Testis (tissue), 2 donors: ENCODE data around the gene MYRF.

ENCODE experiments used
- POLR2A ChIP-seq: fragments of 450-650 bp; IDR thresholded peaks from one replicate; pipeline ENCODE4 v1.6.1; 2017; ENCODE audit warnings: antibody characterized with exemption, mild to moderate bottlenecking, moderate library complexity
- TF ChIP-seq, protein P1 (sequence below), 3 experiments: fragments of 450-650 bp in 2 of 3; fragments of 200-600 bp in 1 of 3; sonication (generic) in 1 of 3; IDR thresholded peaks; one replicate each; pipeline ENCODE4 v1.5.1; 2016 to 2019; ENCODE audit warnings: antibody characterized with exemption in 3 of 3, mild to moderate bottlenecking in 2 of 3, moderate library complexity in 1 of 3

DNA sequence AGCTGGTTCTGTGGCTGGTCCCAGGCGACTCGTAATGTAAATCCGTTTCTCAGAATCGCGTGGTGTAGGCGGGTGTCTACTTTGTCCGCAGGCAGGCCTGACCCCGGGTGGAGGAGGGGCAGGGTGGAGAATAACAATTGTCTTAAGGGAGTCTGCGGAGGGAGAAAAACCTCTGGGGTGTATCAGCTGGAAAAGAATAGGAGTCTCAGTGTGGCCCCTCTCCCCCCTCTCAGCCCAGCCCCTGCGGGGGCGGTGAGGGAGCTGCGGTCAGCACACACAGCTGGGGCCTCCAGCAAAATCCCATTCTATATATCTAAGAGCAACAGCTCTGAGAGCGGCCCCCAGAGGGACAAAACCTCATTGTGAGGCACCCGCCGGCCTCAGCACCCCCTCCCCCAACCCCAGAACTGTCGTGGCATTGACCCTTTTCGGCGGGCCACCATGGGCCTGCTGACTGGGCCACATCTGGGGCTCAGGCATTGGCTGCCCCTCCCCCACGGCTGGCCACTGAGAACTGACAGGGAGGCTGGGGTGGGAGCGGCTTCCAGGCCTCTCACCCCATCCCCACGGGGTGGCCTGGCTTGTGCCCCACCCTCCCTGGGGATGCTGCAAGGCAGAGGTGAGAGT lies 2.7 kb upstream of the MYRF start:
- TF ChIP-seq, protein P1, sequence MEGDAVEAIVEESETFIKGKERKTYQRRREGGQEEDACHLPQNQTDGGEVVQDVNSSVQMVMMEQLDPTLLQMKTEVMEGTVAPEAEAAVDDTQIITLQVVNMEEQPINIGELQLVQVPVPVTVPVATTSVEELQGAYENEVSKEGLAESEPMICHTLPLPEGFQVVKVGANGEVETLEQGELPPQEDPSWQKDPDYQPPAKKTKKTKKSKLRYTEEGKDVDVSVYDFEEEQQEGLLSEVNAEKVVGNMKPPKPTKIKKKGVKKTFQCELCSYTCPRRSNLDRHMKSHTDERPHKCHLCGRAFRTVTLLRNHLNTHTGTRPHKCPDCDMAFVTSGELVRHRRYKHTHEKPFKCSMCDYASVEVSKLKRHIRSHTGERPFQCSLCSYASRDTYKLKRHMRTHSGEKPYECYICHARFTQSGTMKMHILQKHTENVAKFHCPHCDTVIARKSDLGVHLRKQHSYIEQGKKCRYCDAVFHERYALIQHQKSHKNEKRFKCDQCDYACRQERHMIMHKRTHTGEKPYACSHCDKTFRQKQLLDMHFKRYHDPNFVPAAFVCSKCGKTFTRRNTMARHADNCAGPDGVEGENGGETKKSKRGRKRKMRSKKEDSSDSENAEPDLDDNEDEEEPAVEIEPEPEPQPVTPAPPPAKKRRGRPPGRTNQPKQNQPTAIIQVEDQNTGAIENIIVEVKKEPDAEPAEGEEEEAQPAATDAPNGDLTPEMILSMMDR (IDR thresholded peaks at IDR 0.05): no peak
- TF ChIP-seq POLR2A: no peak
